Sigmoid colon (tissue), 7 donors: ENCODE results near the gene ATP10A. TPM values are rescaled to one million over a fixed set of nuclear protein-coding genes. Genes with fewer than 3 reads are reported as not detected.
A peak's percentile ranks its signal among the peaks of the same experiment; 100 is the strongest.

Experiments used
- DNase-seq: peaks from one replicate; pipeline ENCODE4 v3.0.0-alpha.2; 2019
- H3K27ac ChIP-seq, 4 donors: fragments of 200-600 bp; sonication (generic); one replicate each; pipeline ENCODE4 v1.5.1; 2016 to 2019; ENCODE audit warnings: mild to moderate bottlenecking in 1 of 4
- H3K27me3 ChIP-seq, 3 donors: fragments of 200-600 bp; sonication (generic); one replicate each; pipeline ENCODE4 v1.5.1; 2019; ENCODE audit warnings: mild to moderate bottlenecking in 1 of 3
- H3K36me3 ChIP-seq, 4 donors: fragments of 200-600 bp; sonication (generic); one replicate each; pipeline ENCODE4 v1.5.1; 2016 to 2019
- H3K4me1 ChIP-seq, 4 donors: fragments of 200-600 bp; sonication (generic); one replicate each; pipeline ENCODE4 v1.5.1; 2017 to 2019
- H3K4me3 ChIP-seq, 4 donors: fragments of 200-600 bp; sonication (generic); one replicate each; pipeline ENCODE4 v1.5.1; 2017 to 2019; ENCODE audit warnings: mild to moderate bottlenecking in 2 of 4, moderate library complexity in 1 of 4
- H3K9me3 ChIP-seq, 4 donors: fragments of 200-600 bp in 3 of 4; sonication (generic) in 3 of 4; one replicate each; pipeline versions ENCODE4 v1.5.1 to v1.6.1; 2013 to 2019
- CTCF ChIP-seq, 4 experiments: fragments of 450-650 bp in 3 of 4; fragments of 200-600 bp in 1 of 4; IDR thresholded peaks; one replicate each; pipeline ENCODE4 v1.5.1; 2016 to 2019; ENCODE audit warnings: antibody characterized with exemption in 4 of 4, mild to moderate bottlenecking in 3 of 4, moderate library complexity in 2 of 4
- EP300 ChIP-seq, 4 donors: sonication (generic); formaldehyde crosslinking; IDR thresholded peaks; one replicate each; pipeline ENCODE4 v1.6.1; 2017; ENCODE audit warnings: antibody characterized with exemption in 4 of 4
- POLR2A ChIP-seq, 2 donors: fragments of 450-650 bp; IDR thresholded peaks; one replicate each; pipeline ENCODE4 v1.6.1; 2016; ENCODE audit warnings: antibody characterized with exemption in 2 of 2, mild to moderate bottlenecking in 2 of 2, moderate library complexity in 2 of 2
- POLR2AphosphoS5 ChIP-seq, 4 donors: sonication (generic); formaldehyde crosslinking; IDR thresholded peaks; one replicate each; pipeline ENCODE4 v1.6.1; 2017; ENCODE audit warnings: antibody characterized with exemption in 4 of 4
- WGBS, 2 donors: extraction: QIAGEN DNeasy Blood & Tissue Kit; methylation state at CpG; one replicate each; pipeline ENCODE4 v1.1.7; 2013; 5-methylcytosine and 5-hydroxymethylcytosine counted together
- intact Hi-C: fragments of 100-400 bp; cut with DNase I; formaldehyde crosslinking; loops from one replicate; pipeline ENCODE4 v1.15.1; 2023
- polyA plus RNA-seq, 3 donors: library from polyadenylated mRNA; stranded (reverse); fragments of 200-250 nt; gene quantifications; one replicate each; pipeline ENCODE4 v1.2.3, GENCODE V29; 2013
- total RNA-seq, 4 donors: library from RNA; depleted of rRNA; stranded (reverse); fragments of >200 nt; gene quantifications; one replicate each; pipeline ENCODE4 v1.1.0, GENCODE V29; 2016
- donor health status: healthy with polysubstance abuse.
- donor health status: Bipolar disorder and iron deficiency.
- donor health status: healthy.

The ATP10A gene
- total and polyA plus RNA-seq, 7 donors: 0.23 to 7.7 (median 2.9) TPM

GRCh38 chr15:25733856-25734679 lies 129.1 kb downstream of the ATP10A start:
- Histone ChIP-seq H3K27me3 (no peaks in the 10 kb centered on the region), H3K36me3 (no peaks in the 10 kb centered on the region), H3K9me3 (no peaks in the 10 kb centered on the region), H3K27ac (peak overlapping the region in 1 of 4 donors; percentile 88), H3K4me1 (peaks cover 0 to 35% (median 30%) of the 10 kb centered on the region in 4 donors), H3K4me3 (no peak overlapping the region)
- peak; percentile 55 for DNase-seq
- intact Hi-C loops: no loop called here
- no peak for TF ChIP-seq CTCF (IDR thresholded peaks at IDR 0.05)
- no peak for TF ChIP-seq POLR2A (IDR thresholded peaks at IDR 0.05)
- TF ChIP-seq EP300 (IDR thresholded peaks at IDR 0.05): no peak
- TF ChIP-seq POLR2AphosphoS5 (IDR thresholded peaks at IDR 0.05): no peak
- WGBS, 2 donors: 50 to 81% methylated on average over 22 of the region's 22 CpGs

DNA sequence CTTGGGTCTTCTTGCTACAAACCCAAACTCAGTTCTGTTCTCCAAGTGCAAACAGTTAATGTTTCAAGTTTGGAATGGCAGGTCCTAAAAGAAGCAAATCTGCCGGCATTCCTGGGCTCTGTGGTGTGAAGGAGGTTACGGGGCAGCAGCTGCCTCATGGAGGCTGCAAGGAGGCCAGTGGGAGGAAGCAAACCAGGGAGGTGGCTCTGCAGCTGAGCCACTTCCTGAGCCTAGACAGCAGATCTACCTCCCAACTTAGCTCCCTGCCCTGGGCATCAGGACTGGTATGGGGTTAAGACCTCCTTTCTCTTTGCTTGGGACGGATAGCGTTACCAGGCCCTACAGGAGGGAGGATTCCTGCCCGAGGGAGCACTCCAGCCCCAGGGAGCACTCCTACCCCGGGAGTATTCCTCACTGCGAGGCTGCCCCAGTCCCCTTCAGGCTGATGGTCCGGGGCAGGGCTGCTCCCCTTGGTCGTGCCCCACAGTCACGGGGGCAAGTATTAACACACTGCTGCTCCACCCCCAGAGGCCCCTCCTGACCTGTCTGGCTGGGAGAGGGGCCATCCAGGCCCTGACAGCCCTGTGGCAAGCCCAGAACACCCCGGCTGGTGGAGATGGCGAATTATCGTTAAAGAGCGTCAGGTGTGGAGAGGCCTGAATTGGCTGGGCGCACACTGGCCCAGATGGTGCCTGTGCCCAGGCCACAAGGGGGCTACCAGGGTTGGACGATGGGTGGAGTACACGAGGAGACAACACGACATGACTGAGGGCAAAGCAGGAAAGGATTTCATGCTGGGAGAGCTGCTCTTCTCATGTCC lies 129.9 kb downstream of the ATP10A start:
- DNase-seq: peak; percentile 38
- 87 to 89% methylated on average over 18 of the region's 18 CpGs for WGBS, 2 donors
- Histone ChIP-seq H3K4me3 (no peak overlapping the region), H3K36me3 (no peaks in the 10 kb centered on the region), H3K4me1 (peaks cover 0 to 29% (median 25%) of the 10 kb centered on the region in 4 donors), H3K9me3 (no peaks in the 10 kb centered on the region), H3K27ac (peak overlapping the region in 1 of 4 donors; percentile 88), H3K27me3 (no peaks in the 10 kb centered on the region)
- intact Hi-C loops: no loop called here
- no peak for TF ChIP-seq CTCF (IDR thresholded peaks at IDR 0.05)
- TF ChIP-seq EP300 (IDR thresholded peaks at IDR 0.05): no peak
- no peak for TF ChIP-seq POLR2AphosphoS5 (IDR thresholded peaks at IDR 0.05)

DNA sequence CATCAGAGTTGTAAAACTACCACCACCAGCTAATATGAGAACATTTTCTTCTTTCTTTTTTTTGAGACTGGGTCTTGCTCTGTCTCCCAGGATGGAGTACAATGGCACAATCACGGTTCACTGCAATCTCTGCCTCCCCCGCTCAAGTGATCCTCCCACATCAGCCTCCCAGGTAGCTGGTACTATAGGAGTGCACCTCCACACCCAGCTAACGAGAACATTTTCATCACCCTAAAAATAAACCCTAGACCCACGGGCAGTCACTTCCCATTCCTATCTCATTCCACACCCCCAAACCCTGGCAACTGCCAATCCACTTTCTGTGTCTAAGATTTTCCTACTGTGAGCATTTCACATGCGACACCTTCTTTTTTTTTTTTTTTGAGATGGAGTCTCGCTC lies 130.9 kb downstream of the ATP10A start:
- H3K9me3 ChIP-seq: no peaks in the 10 kb centered on the region
- H3K27me3 ChIP-seq: no peaks in the 10 kb centered on the region
- 85 to 86% methylated on average over 6 of the region's 6 CpGs for WGBS, 2 donors
- peaks cover 0 to 19% (median 15%) of the 10 kb centered on the region in 4 donors for H3K4me1 ChIP-seq
- no peaks in the 10 kb centered on the region for H3K36me3 ChIP-seq
- no peak overlapping the region for H3K4me3 ChIP-seq
- intact Hi-C loops: no loop called here
- TF ChIP-seq POLR2AphosphoS5 (IDR thresholded peaks at IDR 0.05): no peak
- H3K27ac ChIP-seq: no peak overlapping the region
- no peak for DNase-seq

GRCh38 chr15:25731411-25731810 lies 131.7 kb downstream of the ATP10A start:
- no peak for TF ChIP-seq CTCF (IDR thresholded peaks at IDR 0.05)
- no peak for TF ChIP-seq POLR2AphosphoS5 (IDR thresholded peaks at IDR 0.05)
- no peak for TF ChIP-seq EP300 (IDR thresholded peaks at IDR 0.05)
- no peak for TF ChIP-seq POLR2A (IDR thresholded peaks at IDR 0.05)
- DNase-seq: no peak
- Histone ChIP-seq H3K36me3 (no peaks in the 10 kb centered on the region), H3K4me1 (peaks cover 0 to 11% (median 7%) of the 10 kb centered on the region in 4 donors), H3K9me3 (no peaks in the 10 kb centered on the region), H3K27ac (no peak overlapping the region), H3K4me3 (no peak overlapping the region), H3K27me3 (no peaks in the 10 kb centered on the region)
- WGBS, 2 donors: 83 to 85% methylated on average over 2 of the region's 2 CpGs
- intact Hi-C loops: no loop called here

DNA sequence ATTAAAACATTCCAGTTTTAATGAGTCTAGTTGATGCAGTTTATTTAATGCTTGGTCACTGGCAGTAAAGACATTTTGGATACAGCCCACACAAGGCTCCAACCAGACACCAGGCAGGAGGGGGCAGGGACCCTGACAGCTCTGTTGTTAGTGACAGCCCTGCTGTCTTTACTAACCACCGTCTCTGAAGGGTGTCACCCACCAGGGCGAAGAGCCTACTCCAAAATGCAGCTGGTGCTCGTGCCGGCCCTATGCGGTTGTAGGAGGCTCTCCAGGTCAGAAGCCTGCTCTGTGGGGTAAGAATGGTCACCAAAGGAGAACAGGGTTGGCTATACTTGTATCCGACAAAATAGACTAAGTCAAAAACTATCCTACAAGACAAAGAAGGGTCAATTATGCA lies 132.2 kb downstream of the ATP10A start:
- no peak overlapping the region for H3K4me3 ChIP-seq
- peaks cover 0 to 6% (median 3%) of the 10 kb centered on the region in 4 donors for H3K4me1 ChIP-seq
- H3K36me3 ChIP-seq: no peaks in the 10 kb centered on the region
- H3K9me3 ChIP-seq: no peaks in the 10 kb centered on the region
- no peaks in the 10 kb centered on the region for H3K27me3 ChIP-seq
- 93% methylated on average over 6 of the region's 6 CpGs for WGBS, 2 donors
- TF ChIP-seq CTCF (IDR thresholded peaks at IDR 0.05): no peak
- TF ChIP-seq EP300 (IDR thresholded peaks at IDR 0.05): no peak
- no peak for TF ChIP-seq POLR2A (IDR thresholded peaks at IDR 0.05)
- no peak for TF ChIP-seq POLR2AphosphoS5 (IDR thresholded peaks at IDR 0.05)
- intact Hi-C loops: no loop called here
- H3K27ac ChIP-seq: no peak overlapping the region
- DNase-seq: peak; percentile 30
